GM03348 (cell line): Measurements from ENCODE around the gene ELAPOR1.
"Not testable (repeated sequence)": the region's sequence is repeated elsewhere in the genome, so short reads cannot be mapped to it uniquely, and the experiment has no call there.

Source experiments
- DNase-seq: peaks from one replicate; pipeline ENCODE4 v3.0.0; 2012; ENCODE audit warnings: low spot score

ELAPOR1 gene

DNA sequence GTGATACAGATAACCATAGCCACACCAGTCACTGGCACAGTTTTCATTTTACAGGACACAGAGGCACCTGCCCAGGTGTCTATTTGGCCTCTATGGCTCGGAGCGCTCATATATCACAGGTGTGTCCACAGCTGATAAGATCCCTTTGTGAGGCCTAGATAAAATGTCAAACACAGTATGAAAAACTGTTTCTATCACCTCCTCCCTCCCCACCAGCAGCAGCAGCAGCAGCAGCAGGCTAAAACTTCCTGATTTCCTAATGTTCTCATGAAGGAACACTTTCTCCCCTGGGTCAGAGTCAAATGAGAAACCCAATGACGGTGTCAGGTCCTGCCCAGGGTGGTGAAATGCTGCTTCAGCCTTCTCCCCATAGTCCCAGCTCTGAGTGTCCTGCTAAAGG, 24.4 kb downstream of the ELAPOR1 start:
- no peak for DNase-seq

DNA sequence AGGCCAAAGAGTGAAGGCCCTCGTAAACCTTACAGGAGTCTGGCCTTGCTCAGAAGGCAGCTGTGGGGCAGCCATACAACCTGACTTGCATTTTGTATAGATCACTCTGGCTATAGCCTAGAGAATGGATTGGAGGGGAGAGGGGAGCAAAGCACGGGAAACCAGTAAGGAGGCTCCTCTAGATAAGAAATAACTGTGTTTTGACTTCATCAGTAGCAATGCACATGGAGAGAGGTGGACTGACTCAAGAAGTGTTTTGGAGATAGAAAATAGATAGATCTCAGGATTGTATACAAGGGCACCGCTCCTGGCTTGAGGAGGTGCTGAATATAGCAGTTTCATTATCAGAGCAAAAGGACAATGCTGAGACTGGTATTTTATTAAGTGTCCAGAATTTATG, 26.5 kb downstream of the ELAPOR1 start:
- no peak for DNase-seq

DNA sequence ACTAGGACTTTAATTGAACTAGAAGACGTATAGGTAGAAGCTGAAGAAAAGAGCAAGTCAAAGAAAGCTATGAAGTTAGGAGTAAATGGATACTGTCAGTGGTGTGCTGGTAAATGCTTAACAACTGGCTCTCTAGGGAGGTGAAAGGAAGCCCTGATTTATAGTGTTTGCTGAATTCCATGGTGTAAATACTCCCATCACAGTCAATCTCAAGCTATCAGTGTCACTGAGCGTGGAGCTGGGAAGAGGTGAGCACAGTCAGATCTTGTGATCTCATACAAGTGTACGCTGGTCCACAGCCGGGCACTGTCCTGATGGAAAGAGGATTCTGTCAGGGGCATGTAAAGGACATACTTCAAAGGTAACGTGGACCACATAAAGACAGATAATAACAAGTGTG, 28.3 kb downstream of the ELAPOR1 start:
- no peak for DNase-seq

DNA sequence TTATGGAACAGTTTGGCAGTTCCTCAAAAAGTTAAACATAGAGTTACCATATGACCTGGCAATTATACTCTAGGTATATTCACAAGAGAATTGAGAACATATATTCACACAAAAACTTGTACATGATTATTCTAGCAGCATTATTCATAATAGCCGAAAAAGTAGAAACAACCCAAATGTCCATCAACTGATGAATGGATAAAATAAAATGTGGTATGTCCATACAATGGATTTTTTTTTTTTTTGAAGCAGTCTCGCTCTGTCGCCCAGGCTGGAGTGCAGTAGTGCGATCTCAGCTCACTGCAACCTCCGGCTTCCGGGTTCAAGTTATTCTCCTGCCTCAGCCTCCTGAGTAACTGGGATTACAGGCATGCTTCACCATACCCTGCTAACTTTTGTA, 28.8 kb downstream of the ELAPOR1 start:
- not testable (repeated sequence) for DNase-seq

DNA sequence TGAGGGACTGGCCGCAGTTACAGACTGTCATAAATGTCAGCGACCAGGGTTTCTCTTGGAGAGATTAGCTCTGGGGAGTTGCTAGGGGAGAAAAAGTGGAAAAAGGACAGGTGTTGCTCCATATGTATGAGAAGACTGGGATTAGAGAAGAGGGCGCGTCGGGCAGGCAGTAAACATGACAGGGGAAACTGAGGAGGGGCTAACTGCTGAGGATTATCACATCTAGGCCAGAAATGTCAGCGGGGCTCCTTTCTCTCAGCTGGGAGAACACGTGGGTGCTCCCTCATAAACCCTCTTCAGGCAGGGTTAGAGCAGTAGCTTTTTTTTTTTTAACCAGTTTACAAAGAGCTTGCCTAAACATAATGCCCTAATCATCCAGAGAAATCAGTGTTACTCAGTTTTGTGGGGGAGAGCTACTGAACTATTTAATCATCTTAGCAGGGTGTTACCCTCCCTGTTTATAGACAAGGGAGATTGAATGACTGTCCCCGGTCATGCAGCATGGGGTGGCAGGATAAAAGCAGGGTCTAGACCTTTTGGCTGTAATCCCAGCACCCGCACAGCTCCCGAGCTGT, 35.2 kb downstream of the ELAPOR1 start:
- no peak for DNase-seq

DNA sequence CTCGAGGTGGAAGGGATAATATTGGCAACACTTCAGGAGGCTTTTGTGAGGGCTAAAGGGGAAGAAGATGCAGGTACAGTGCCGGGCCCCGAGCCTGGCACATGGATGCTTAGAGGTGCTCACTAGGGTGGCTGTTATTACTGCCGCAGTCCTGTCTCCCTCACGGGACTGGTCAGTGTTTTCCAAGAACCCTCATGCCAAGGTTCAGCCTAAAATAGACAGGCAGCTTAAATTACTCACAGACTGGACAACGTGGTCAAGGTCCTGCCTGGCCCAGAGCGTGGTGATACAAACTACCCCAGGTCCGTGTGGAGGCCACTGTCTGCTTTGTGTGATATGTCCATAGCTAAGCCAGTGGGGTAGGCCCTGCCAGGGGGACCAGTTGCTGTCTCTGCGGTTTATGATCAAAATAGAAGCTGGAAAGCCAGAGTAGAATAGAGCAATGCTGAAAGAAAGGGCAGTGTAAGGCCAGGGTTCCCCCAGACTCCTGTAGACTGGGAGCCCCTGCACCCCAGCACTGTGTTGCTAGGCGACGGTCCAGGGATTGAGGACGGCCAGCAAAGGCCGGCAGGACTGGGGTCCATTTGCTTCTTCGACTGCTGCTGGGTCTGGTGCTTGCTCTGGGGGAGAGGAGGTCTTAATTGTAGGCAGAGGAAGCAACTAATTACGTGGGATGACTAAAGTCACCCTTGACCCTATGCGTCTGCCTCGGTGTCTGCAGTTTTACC, 36.1 kb downstream of the ELAPOR1 start:
- DNase-seq, result no peak

DNA sequence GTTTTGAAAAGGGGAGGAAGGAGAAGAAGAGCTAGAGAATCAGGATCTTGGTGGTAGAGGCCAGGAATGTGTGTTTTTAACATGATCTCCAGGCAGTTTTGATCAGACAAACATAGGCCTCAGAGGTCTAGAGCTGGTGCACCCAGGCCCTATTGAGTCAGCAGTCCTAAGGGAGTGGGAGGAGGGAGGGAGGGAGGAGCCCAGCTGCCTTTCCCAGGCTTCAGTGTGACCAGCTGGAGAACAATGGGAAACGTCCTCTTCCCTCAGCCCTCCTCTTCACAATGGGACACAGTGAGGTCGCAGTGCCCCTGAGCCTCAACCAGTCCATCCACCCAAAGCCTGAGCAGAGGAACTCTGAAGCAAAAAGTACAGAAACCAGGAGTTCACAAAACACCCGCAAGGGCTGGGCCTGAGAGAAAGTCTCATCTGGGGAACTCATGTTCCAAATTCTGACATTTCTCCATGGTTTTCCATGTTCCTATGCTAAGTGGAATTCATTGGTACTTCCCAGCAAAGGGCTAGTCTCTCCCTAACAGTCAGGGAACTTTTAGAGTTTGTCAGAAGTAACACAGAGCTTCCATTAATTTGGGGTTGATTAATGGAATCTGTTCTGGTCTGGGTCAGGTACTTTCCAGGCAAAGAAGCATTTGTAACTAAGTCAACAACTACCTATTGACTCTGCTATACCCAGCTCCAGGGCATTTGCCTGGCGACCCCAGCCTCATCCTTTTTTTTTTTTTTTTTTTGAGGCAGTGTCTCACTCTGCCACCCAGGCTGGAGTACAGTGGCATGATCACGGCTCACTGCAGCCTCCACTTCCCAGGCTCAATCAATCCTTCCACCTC, 37.5 kb downstream of the ELAPOR1 start:
- DNase-seq, result peak; percentile 88

DNA sequence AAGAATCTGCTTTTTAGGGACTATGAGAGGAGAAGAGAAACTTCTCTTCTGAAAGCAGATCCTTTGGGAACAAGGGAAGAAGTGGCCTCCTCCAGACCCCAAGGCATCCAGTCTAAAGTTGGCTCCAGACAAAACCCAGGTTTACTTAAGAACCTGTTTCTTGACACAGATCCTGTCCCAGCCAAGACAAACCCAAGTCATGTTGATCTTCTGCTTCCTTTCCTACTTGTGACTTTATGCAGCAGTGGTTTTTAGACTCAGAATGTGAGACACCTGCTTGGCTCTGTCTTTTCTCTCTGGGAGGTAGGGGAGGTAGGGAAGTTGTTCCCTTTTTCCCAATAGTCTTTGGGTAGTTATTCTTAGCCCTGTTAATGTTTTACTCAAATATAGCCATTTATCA, 38.3 kb downstream of the ELAPOR1 start:
- DNase-seq, result no peak

DNA sequence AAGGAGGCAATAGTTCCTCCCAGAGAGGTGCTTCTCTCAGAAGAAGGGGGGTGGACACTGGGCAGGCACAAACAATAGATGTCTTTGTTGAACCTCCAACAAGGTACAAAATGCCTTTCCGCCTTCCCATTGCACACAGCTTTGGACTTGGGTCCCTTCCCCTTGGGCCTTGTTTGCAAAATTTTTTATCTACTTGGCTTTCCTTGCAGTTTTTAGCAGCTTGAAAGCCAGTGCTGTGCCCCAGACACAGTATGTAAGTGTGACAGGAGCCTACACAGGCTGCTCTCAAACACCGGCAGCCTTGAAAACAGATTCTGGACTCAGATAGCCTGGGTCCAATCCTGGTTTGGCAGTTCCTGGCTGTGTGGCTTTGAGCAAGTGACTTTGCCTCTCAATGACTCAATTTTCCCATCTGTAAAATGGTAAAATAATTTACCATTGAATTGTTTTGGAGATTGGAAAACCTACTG, 43.0 kb downstream of the ELAPOR1 start:
- no peak for DNase-seq

DNA sequence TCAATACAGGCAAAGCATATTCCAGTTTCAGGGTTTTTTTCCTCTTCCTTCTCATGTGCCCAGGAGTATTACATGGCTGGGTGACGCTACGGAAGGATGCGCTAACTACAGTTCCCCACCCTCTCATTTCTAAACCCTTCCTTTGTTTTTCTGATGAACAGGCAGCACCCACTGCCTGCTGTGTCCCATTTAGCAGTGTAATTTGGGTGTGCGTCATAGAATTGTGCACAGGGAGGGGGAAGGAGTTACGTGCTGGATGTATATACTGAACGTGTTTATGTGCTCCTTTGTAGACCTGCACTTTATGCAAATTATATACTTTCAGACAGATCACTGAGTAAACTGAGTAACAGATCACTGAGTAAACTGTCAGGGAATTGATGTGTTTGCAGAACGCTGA, 44.5 kb downstream of the ELAPOR1 start:
- no peak for DNase-seq

DNA sequence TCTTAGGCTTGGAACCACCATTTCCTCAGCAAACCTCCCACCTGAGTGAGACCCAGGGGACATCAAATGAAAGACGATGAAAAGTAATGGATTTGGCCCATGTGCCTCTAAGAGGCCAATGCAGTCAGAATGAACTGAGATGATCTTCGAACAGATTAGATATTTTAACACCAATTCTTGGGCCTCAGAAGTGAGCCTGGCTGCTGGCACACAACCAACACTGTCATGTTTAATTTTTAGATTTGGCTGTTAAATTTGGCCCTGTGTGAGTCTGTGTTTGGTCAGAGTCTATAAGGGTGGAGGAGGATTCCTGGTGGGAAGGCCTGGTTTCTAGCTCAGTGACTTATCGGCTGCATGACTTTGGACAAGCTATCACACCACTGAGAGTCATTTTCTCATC, 45.4 kb downstream of the ELAPOR1 start:
- no peak for DNase-seq

DNA sequence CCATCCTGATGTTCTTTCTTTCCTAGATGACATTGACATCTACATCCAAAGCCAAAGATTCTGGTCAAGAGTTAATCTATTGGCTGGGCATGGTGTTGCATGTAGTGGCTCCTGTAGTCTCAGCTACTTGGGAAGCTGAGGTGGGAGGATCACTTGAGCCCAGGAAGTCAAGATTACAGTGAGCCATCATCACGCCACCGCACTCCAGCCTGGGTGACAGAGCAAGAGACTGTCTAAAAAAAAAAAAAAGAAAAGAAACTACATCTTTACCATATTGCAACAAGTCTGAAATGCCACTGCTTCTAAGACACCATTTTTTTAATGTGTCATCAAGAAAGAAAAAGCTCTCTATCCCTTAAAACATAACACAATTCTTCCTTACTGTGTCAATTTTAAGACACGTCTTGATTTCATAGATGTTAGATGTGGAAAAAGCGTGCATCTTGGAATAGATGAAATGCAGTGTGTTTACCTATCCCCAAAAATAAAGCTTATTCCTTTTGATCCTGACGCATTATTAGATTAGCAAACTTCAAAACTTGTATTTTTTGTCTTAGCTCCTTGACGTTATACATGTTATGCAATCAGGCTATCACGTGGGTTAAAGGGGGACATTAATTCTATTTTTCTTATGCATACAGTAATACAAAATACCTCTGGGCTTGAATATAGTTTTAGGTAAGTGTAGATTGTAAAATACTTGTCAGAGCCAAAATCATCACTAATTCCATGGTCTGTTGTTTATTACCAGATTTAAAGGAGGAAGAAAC, 46.3 kb downstream of the ELAPOR1 start:
- DNase-seq, result no peak

DNA sequence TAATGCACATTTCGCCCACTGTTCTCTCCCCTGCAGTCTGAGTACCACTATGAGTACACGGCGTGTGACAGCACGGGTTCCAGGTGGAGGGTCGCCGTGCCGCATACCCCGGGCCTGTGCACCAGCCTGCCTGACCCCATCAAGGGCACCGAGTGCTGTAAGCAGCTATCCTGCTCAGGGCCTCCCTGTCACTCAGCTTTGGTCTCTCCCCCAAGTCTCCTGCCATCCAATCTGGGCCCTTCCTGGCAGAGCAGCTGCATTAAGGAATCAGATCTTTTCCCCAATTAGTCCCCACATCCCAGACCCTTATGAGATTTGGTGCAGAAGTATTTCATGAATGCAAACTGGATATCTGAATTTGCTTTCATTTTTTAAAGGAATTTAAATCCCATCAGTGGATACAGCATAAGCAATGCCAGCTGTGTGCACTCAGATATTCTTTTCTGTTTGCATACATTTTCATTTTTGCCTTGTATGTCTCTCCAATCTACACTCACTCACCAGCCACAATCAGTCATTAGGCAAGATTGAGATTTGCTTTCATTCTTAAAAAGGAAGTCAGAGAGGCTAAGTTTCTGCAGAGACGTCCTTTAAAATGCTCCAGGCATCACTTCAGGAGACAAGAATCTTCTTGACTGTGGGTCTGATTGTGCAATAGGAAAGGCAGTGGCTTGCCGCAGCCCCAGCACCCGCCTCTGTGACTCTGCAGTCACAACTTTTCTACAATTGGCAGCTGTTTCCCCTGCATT, 48.1 kb downstream of the ELAPOR1 start:
- DNase-seq, result peak; percentile 86

DNA sequence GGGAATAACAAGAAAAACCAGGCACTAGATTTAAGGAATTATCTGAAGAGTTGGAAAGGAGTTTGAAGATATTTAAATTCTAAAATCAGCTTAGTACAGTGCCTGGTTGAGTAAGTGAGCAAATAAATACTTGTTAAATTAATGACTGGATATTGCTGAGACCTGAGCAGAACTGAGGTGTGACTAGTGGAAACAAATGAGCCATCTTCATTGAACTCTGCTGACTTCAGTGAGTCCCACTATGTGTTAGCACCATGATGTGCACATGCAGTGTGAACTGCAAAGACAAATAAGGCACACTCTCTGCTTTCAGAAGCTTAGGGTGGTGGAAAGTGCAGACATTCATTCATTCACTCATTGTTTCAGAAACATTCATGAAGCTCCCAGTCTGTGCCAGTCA, 48.7 kb downstream of the ELAPOR1 start:
- no peak for DNase-seq

DNA sequence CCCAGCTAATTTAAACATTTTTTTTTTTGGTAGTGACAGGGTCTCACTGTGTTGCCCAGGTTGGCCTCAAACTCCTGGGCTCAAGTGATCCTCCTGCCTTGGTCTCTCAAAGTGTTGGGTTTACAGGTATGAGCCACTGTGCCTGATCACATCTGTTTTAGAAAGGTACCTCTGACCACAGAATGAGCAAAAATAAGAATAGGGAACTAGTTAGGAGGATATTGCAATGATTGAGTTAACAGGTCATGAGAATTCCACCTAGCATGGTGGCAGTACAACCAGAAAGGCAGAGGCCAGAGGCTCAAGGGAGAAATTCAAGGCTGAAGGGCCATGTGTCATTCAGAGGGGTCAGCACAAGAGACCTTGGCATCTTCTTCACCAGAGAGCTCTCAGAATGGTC, 49.6 kb downstream of the ELAPOR1 start:
- no peak for DNase-seq
